ENCODE measurements around the gene NDUFS1. TPM values are rescaled to one million over a fixed set of nuclear protein-coding genes. Genes with fewer than 3 reads are reported as not detected.
A peak's percentile ranks its signal among the peaks of the same experiment; 100 is the strongest.

The NDUFS1 gene
- total and polyA plus RNA-seq, 2 of the 4 experiments (the other 2 are of a cell fraction) = 72.1 to 118 TPM

DNA sequence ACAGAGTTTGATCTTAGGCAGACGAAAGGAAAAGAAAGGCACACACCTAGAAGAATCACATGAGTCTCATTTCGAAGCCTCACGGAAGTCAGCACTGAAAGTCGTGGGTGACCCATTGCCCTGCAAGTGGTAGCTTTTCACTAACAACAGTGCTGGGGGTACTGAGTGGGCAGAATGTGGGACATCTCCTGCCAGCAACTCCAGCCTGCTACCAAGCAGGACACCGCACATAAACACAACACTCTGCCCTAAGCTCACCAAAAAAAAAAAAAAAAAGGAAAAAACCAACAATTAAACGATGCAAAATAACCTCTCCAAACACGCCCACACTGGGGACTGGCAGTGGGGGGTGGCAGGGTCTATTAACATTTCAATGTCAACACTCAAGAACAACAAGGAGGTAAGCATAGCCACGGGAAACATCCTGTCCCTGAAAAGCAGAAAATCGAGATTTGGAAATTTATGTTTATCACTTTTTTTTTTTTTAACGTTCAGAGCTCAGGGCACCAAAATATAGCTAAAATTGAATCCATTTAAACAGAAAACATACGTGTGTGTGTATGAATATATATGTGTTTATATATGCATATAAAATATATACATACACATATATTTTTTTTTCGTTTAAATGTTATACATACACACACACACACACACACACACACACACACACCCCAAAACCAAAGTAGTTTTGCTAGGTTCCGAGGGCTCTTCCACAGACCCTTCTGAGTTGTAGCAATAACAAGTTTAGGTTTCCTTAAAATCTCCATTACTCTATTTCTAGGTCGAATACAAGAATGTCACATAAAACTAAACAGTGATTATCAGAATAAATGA, 75.4 kb downstream of the NDUFS1 start:
- Histone ChIP-seq H3K56ac (ENCODE audit: extremely low read depth, insufficient read depth, low read length) (no peak overlapping the region; the same call in 1 of the 2 replicates), H4K20me1 (ENCODE audit: insufficient read depth, low read length) (0 out of 2 replicates have a peak, but pooled peaks cover 4% of the 10 kb centered on the region), H3K18ac (ENCODE audit: low read depth, low read length) (peak overlapping the region; percentile 2; the same call in 1 of the 2 replicates), H3K79me1 (ENCODE audit: low read depth in 1 of 2, low read length in 2 of 2) (peaks cover 16 to 46% of the 10 kb centered on the region in 2 experiments), H2AK9ac (replicated peaks; ENCODE audit: low read depth, low read length, poor library complexity) (peak overlapping the region; percentile 99), H3K14ac (replicated peaks; ENCODE audit: low read depth, low read length) (peak overlapping the region; percentile 98; the same call in 1 of the 2 replicates), H3K36me3 (ENCODE audit: control insufficient read depth, insufficient read depth, low read length) (no peaks in the 10 kb centered on the region), H2AFZ (replicated peaks; ENCODE audit: low read length, poor library complexity) (peak overlapping the region; percentile 73), H3K4me1 (ENCODE audit: control insufficient read depth, insufficient read depth, low read length) (peaks cover 4% of the 10 kb centered on the region), H3K9me1 (ENCODE audit: insufficient read depth, low read length) (peaks cover 8% of the 10 kb centered on the region; the same call in 1 of the 2 replicates), H3K27ac (ENCODE audit: insufficient read depth, low read length) (peak overlapping the region; percentile 42; the same call in 1 of the 2 replicates), H2BK15ac (ENCODE audit: low read depth, low read length) (no peak overlapping the region), H3K27me3 (ENCODE audit: control insufficient read depth, insufficient read depth, low read length) (no peaks in the 10 kb centered on the region), H3K4me2 (ENCODE audit: low read depth, low read length) (peak overlapping the region; percentile 88), H2BK120ac (ENCODE audit: low read depth, low read length) (no peak overlapping the region), H4K8ac (ENCODE audit: low read depth in 2 of 2, low read length in 2 of 2) (peak overlapping the region in 1 of 2 experiments; percentile 93; a peak in 1 of 4 replicates), H3K9me3 (ENCODE audit: control insufficient read depth, insufficient read depth, low read length) (no peaks in the 10 kb centered on the region), H3K23ac (ENCODE audit: low read depth, low read length) (peak overlapping the region; percentile 96), H2AK5ac (ENCODE audit: low read depth, low read length) (no peak overlapping the region; the same call in 1 of the 2 replicates), H4K5ac (ENCODE audit: low read depth, low read length) (no peak overlapping the region; the same call in 1 of the 2 replicates), H4K91ac (ENCODE audit: insufficient read depth, low read depth, low read length) (no peak overlapping the region), H2BK20ac (ENCODE audit: low read depth, low read length) (0 out of 2 replicates have a peak overlapping the region, but pooled peaks have one; percentile 1), H3K9ac (ENCODE audit: low read depth, low read length) (peak overlapping the region; percentile 73), H3K4ac (ENCODE audit: low read depth, low read length) (peak overlapping the region; percentile 37; the same call in 1 of the 2 replicates), H3K4me3 (ENCODE audit: insufficient read depth, low read depth, low read length) (peak overlapping the region; percentile 46), H2BK5ac (ENCODE audit: low read depth, low read length, poor library complexity, severe bottlenecking) (peak overlapping the region; percentile 78)
- ChIA-PET CTCF (no interaction called here), POLR2A (ENCODE audit: unreplicated experiment) (no interaction called here)
- intact Hi-C loops (cut with micrococcal nuclease) = loop anchor here (2.0 kb wide), 1 partner anchor 23 kb away; no protein-coding TSS in a partner anchor
- WGBS, 2 experiments (ENCODE audit: extremely low coverage in 2 of 2, insufficient read length in 1 of 2) = no CpG with 5 or more reads among the region's 14 CpGs
- ATAC-seq (ENCODE audit: low read depth) (no peak), DNase-seq (no peak)
- in situ Hi-C loops (cut with MboI; ENCODE audit: low sequenced_read_pairs) = no loop called here
- BruUV-seq (replicated peaks) = TSS peak; percentile 29
- dilution Hi-C loops (cut with HindIII; ENCODE audit: low sequenced_read_pairs, unreplicated experiment) = no loop called here
- TF ChIP-seq FOS (IDR thresholded peaks at IDR 0.05; ENCODE audit: low read depth, low read length) (no peak), MAFK (IDR thresholded peaks at IDR 0.05; ENCODE audit: low read depth, low read length) (no peak), RAD21 (IDR thresholded peaks at IDR 0.05; ENCODE audit: low read length) (no peak), CHD1 (IDR thresholded peaks at IDR 0.05; ENCODE audit: low read depth, low read length) (no peak), NFE2L2 (IDR thresholded peaks at IDR 0.05; ENCODE audit: low read depth, low read length) (no peak), MXI1 (IDR thresholded peaks at IDR 0.05; ENCODE audit: borderline replicate concordance, low read depth, low read length) (no peak), MAZ (IDR thresholded peaks at IDR 0.05; ENCODE audit: borderline replicate concordance, low read depth, low read length) (no peak), BHLHE40 (IDR thresholded peaks at IDR 0.05; ENCODE audit: low read depth, low read length) (no peak), SMC3 (IDR thresholded peaks at IDR 0.05; ENCODE audit: low read depth, low read length) (no peak), POLR2A (IDR thresholded peaks at IDR 0.05; ENCODE audit: low read depth, low read length) (no peak), RCOR1 (IDR thresholded peaks at IDR 0.05; ENCODE audit: insufficient replicate concordance, low read length) (no peak), CEBPB (IDR thresholded peaks at IDR 0.05; ENCODE audit: low read depth, low read length) (no peak), RFX5 (IDR thresholded peaks at IDR 0.05; ENCODE audit: low read depth, low read length) (no peak)
- TF ChIP-seq, protein P1, sequence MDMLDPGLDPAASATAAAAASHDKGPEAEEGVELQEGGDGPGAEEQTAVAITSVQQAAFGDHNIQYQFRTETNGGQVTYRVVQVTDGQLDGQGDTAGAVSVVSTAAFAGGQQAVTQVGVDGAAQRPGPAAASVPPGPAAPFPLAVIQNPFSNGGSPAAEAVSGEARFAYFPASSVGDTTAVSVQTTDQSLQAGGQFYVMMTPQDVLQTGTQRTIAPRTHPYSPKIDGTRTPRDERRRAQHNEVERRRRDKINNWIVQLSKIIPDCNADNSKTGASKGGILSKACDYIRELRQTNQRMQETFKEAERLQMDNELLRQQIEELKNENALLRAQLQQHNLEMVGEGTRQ (IDR thresholded peaks at IDR 0.05; ENCODE audit: low read depth, low read length) = no peak
- TF ChIP-seq, protein P2, sequence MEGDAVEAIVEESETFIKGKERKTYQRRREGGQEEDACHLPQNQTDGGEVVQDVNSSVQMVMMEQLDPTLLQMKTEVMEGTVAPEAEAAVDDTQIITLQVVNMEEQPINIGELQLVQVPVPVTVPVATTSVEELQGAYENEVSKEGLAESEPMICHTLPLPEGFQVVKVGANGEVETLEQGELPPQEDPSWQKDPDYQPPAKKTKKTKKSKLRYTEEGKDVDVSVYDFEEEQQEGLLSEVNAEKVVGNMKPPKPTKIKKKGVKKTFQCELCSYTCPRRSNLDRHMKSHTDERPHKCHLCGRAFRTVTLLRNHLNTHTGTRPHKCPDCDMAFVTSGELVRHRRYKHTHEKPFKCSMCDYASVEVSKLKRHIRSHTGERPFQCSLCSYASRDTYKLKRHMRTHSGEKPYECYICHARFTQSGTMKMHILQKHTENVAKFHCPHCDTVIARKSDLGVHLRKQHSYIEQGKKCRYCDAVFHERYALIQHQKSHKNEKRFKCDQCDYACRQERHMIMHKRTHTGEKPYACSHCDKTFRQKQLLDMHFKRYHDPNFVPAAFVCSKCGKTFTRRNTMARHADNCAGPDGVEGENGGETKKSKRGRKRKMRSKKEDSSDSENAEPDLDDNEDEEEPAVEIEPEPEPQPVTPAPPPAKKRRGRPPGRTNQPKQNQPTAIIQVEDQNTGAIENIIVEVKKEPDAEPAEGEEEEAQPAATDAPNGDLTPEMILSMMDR (conservative IDR thresholded peaks at IDR 0.05; ENCODE audit: low read depth, low read length) = no peak

All from IMR-90 (cell line).